ENCODE measurements around the gene ULK2.
"Not testable (repeated sequence)": the region's sequence is repeated elsewhere in the genome, so short reads cannot be mapped to it uniquely, and the experiment has no call there.

ULK2 gene

GRCh38 chr17:19766016-19766415 is 101.7 kb downstream of the ULK2 start:
- no peak for DNase-seq

- DNase-seq, result not testable (repeated sequence)
These were observed 103.7 kb downstream of the ULK2 start for GRCh38 chr17:19763991-19764390.

- no peak for DNase-seq
These were observed 104.3 kb downstream of the ULK2 start for GRCh38 chr17:19763416-19763815.

- peak; percentile 93 for DNase-seq
These were observed 105.2 kb downstream of the ULK2 start for GRCh38 chr17:19762515-19762961.

- DNase-seq, result no peak
These were observed 107.0 kb downstream of the ULK2 start for GRCh38 chr17:19760746-19761145.

- no peak for DNase-seq
These were observed 107.9 kb downstream of the ULK2 start for GRCh38 chr17:19759568-19760549.

GRCh38 chr17:19757536-19758180 is 110.1 kb downstream of the ULK2 start:
- DNase-seq, result no peak

- no peak for DNase-seq
These were observed 111.2 kb downstream of the ULK2 start for GRCh38 chr17:19756546-19756945.

GRCh38 chr17:19755821-19756510 is 111.8 kb downstream of the ULK2 start:
- DNase-seq, result no peak

GRCh38 chr17:19755392-19755791 is 112.3 kb downstream of the ULK2 start:
- DNase-seq, result no peak

GRCh38 chr17:19753661-19754463 is 113.9 kb downstream of the ULK2 start:
- DNase-seq, result peak; percentile 68

- peak; percentile 89 for DNase-seq
These were observed 114.7 kb downstream of the ULK2 start for GRCh38 chr17:19753051-19753509.

- no peak for DNase-seq
These were observed 115.3 kb downstream of the ULK2 start for GRCh38 chr17:19752216-19753050.

GRCh38 chr17:19750835-19751234 is 116.9 kb downstream of the ULK2 start:
- DNase-seq, result peak; percentile 52

- DNase-seq, result no peak
These were observed 117.6 kb downstream of the ULK2 start for GRCh38 chr17:19750020-19750572.

GRCh38 chr17:19748807-19749193 is 118.9 kb downstream of the ULK2 start:
- DNase-seq, result no peak

GRCh38 chr17:19747829-19748806 is 119.6 kb downstream of the ULK2 start, which contains the start of gene ALDH3A1:
TSS of gene ALDH3A1 (minus strand) at chr17:19748298. CDS start at chr17:19745129, 3,169 bp downstream.
- no peak for DNase-seq

- DNase-seq, result no peak
These were observed 120.5 kb downstream of the ULK2 start for GRCh38 chr17:19747159-19747719.

- no peak for DNase-seq
These were observed 121.2 kb downstream of the ULK2 start for GRCh38 chr17:19746517-19746916.
